Stomach (tissue), 9 donors: ENCODE results near the gene FOXA1. TPM values are rescaled to one million over a fixed set of nuclear protein-coding genes. Genes with fewer than 3 reads are reported as not detected.

ENCODE experiments used
- DNase-seq, 2 donors: peaks; one replicate each; pipeline versions ENCODE4 v3.0.0 to v3.0.0-alpha.2; 2013 to 2019
- H3K27ac ChIP-seq, 5 donors: fragments of 200-600 bp in 4 of 5; sonication (generic) in 4 of 5; one replicate each; pipeline ENCODE4 v1.5.1; 2013 to 2019; ENCODE audit warnings: mild to moderate bottlenecking in 1 of 5, moderate library complexity in 1 of 5
- H3K27me3 ChIP-seq, 3 donors: fragments of 200-600 bp; sonication (generic); one replicate each; pipeline ENCODE4 v1.5.1; 2017 to 2019; ENCODE audit warnings: mixed run types in 1 of 3
- H3K36me3 ChIP-seq, 4 donors: fragments of 200-600 bp; sonication (generic); 1 replicate in 3 of 4; 2 replicates in 1 of 4; pipeline ENCODE4 v1.5.1; 2016 to 2019
- H3K4me1 ChIP-seq, 4 donors: fragments of 200-600 bp; sonication (generic); one replicate each; pipeline ENCODE4 v1.5.1; 2016 to 2019
- H3K4me3 ChIP-seq, 4 donors: fragments of 200-600 bp; sonication (generic) in 3 of 4; one replicate each; pipeline ENCODE4 v1.5.1; 2016 to 2019; ENCODE audit warnings: mild to moderate bottlenecking in 1 of 4
- H3K9me3 ChIP-seq, 4 donors: fragments of 200-600 bp; sonication (generic); one replicate each; pipeline ENCODE4 v1.5.1; 2016 to 2019
- EP300 ChIP-seq: sonication (generic); formaldehyde crosslinking; IDR thresholded peaks from one replicate; pipeline ENCODE4 v1.6.1; 2017; ENCODE audit warnings: antibody characterized with exemption
- POLR2A ChIP-seq, 4 donors: fragments of 450-650 bp; IDR thresholded peaks; one replicate each; pipeline ENCODE4 v1.6.1; 2016; ENCODE audit warnings: antibody characterized with exemption in 4 of 4, control low read depth in 2 of 4, mild to moderate bottlenecking in 1 of 4, moderate library complexity in 1 of 4
- POLR2AphosphoS5 ChIP-seq, 3 donors: sonication (generic); formaldehyde crosslinking; IDR thresholded peaks; one replicate each; pipeline ENCODE4 v1.6.1; 2016; ENCODE audit warnings: antibody characterized with exemption in 3 of 3
- WGBS, 5 donors: extraction: QIAGEN DNeasy Blood & Tissue Kit in 3 of 5; methylation state at CpG; one replicate each; pipeline versions ENCODE4 v1.1.5 to v1.1.7; 2013 to 2018; 5-methylcytosine and 5-hydroxymethylcytosine counted together
- intact Hi-C: fragments of 100-400 bp; cut with DNase I; formaldehyde crosslinking; loops from one replicate; pipeline ENCODE4 v1.15.1; 2023; ENCODE audit warnings: low total_unique reads
- polyA plus RNA-seq, 3 donors: library from polyadenylated mRNA; stranded (reverse); fragments of 200-250 nt; gene quantifications; one replicate each; pipeline ENCODE4 v1.2.3, GENCODE V29; 2013
- total RNA-seq, 5 donors: library from RNA; depleted of rRNA; stranded (reverse); fragments of >200 nt; gene quantifications; one replicate each; pipeline versions ENCODE4 v1.1.0 to v1.2.3, GENCODE V29; 2014 to 2016
- TF ChIP-seq, protein P1 (sequence below), 7 experiments: fragments of 450-650 bp in 4 of 7; fragments of 200-600 bp in 3 of 7; sonication (generic) in 3 of 7; IDR thresholded peaks; one replicate each; pipeline ENCODE4 v1.5.1; 2016 to 2019; ENCODE audit warnings: antibody characterized with exemption in 7 of 7, control low read depth in 2 of 7, mild to moderate bottlenecking in 1 of 7
- donor health status: healthy with polysubstance abuse.
- donor health status: Bipolar disorder and iron deficiency.
- donor health status: healthy.

The FOXA1 gene
- total and polyA plus RNA-seq, 8 donors, result 0.58 to 147 (median 26.9) TPM

DNA sequence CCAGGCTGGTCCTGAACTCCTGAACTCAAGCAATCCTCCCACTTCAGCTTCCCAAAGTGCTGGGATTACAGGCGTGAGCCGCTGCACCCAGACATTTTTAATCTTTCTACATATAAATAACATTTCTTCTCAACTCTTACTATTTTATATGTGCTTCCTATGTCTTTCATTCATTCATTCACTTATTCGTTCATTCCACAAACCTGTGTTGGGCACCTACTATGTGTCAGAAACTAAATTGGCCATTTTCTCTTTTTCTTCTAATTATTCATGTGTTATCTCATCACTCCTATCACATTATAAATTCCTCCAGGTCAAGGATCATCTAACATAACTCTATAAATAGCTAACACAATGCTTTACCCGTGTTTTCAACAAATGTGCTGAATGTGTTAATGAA, 23.7 kb downstream of the FOXA1 start:
- intact Hi-C loops, result no loop called here
- TF ChIP-seq EP300 (no peak), POLR2A (IDR thresholded peaks at IDR 0.05) (no peak)
- Histone ChIP-seq H3K27ac (no peak overlapping the region), H3K27me3 (peaks cover 0 to 3% (median 0%) of the 10 kb centered on the region in 3 donors), H3K4me1 (peaks cover 0 to 5% (median 0%) of the 10 kb centered on the region in 4 donors), H3K36me3 (no peaks in the 10 kb centered on the region), H3K4me3 (no peak overlapping the region), H3K9me3 (no peaks in the 10 kb centered on the region)
- WGBS, 5 donors, result 81 to 89% (median 83%) methylated on average over 4 of the region's 4 CpGs
- no peak for DNase-seq

DNA sequence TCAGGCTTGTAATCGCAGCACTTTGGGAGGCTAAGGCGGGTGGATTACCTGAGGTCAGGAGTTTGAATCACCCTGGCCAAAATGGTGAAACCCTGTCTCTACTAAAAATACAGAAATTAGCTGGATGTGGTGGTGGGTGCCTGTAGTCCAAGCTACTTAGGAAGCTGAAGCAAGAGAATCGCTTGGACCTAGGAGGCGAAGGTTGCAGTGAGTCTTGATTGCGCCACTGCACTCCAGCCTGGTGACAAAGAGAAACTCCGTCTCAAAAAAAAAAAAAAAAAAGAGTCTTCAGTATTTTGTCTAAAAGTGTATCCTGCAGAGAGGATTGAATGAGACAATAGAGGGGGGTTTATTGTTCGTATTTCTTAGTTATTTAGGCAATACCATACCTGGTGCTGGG, 25.3 kb downstream of the FOXA1 start:
- no peaks in the 10 kb centered on the region for H3K36me3 ChIP-seq
- H3K27me3 ChIP-seq, result no peaks in the 10 kb centered on the region
- peaks cover 0 to 5% (median 0%) of the 10 kb centered on the region in 4 donors for H3K4me1 ChIP-seq
- no peaks in the 10 kb centered on the region for H3K9me3 ChIP-seq
- H3K27ac ChIP-seq, result no peak overlapping the region
- intact Hi-C loops, result no loop called here
- no peak overlapping the region for H3K4me3 ChIP-seq
- WGBS, 5 donors, result 78 to 96% (median 93%) methylated on average over 7 of the region's 7 CpGs
- TF ChIP-seq POLR2AphosphoS5 (IDR thresholded peaks at IDR 0.05) (no peak), POLR2A (IDR thresholded peaks at IDR 0.05) (no peak), EP300 (no peak)
- TF ChIP-seq, protein P1, sequence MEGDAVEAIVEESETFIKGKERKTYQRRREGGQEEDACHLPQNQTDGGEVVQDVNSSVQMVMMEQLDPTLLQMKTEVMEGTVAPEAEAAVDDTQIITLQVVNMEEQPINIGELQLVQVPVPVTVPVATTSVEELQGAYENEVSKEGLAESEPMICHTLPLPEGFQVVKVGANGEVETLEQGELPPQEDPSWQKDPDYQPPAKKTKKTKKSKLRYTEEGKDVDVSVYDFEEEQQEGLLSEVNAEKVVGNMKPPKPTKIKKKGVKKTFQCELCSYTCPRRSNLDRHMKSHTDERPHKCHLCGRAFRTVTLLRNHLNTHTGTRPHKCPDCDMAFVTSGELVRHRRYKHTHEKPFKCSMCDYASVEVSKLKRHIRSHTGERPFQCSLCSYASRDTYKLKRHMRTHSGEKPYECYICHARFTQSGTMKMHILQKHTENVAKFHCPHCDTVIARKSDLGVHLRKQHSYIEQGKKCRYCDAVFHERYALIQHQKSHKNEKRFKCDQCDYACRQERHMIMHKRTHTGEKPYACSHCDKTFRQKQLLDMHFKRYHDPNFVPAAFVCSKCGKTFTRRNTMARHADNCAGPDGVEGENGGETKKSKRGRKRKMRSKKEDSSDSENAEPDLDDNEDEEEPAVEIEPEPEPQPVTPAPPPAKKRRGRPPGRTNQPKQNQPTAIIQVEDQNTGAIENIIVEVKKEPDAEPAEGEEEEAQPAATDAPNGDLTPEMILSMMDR (IDR thresholded peaks at IDR 0.05), result no peak
- no peak for DNase-seq

DNA sequence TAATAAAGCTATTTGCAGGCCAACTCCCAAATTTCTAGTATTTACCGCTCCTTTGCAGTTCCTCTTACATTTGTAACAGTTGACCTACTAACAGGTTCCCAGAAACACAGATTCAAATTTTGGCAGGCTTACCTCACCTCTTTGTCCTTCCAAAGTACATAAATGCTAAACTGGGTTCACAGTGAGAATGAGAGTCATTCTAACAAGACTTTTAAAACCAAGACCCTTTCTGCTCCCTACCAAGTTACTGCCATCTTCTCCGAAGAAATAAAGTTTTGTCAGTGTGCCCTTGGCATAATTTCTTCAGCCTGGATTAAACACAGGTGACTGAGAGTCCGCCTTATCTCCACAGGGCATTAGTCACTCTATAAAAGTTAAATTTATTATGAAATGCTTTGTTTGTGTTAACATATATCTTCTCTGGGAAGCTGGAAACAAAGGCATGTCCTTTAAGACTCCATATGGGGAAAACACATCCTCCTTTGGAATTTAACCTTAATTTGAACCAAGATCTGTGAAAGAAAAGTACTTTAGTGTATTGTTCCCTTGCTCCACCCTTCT, 28.2 kb downstream of the FOXA1 start:
- Histone ChIP-seq H3K27ac (peak overlapping the region; percentile 45 to 74 (median 69)), H3K36me3 (no peaks in the 10 kb centered on the region), H3K4me1 (peaks cover 0 to 5% (median 0%) of the 10 kb centered on the region in 4 donors), H3K27me3 (no peaks in the 10 kb centered on the region), H3K9me3 (no peaks in the 10 kb centered on the region), H3K4me3 (peak overlapping the region in 2 of 4 donors; percentile 13 to 20)
- peak in 1 of 2 donors; percentile 57 for DNase-seq
- 16 to 27% (median 25%) methylated on average over 3 of the region's 3 CpGs for WGBS, 5 donors
- peak in 1 of 3 donors; percentile 70 for TF ChIP-seq POLR2AphosphoS5 (IDR thresholded peaks at IDR 0.05)
- no peak for TF ChIP-seq POLR2A (IDR thresholded peaks at IDR 0.05)
- no peak for TF ChIP-seq EP300
- TF ChIP-seq, protein P1 (IDR thresholded peaks at IDR 0.05), result no peak
- intact Hi-C loops, result no loop called here

DNA sequence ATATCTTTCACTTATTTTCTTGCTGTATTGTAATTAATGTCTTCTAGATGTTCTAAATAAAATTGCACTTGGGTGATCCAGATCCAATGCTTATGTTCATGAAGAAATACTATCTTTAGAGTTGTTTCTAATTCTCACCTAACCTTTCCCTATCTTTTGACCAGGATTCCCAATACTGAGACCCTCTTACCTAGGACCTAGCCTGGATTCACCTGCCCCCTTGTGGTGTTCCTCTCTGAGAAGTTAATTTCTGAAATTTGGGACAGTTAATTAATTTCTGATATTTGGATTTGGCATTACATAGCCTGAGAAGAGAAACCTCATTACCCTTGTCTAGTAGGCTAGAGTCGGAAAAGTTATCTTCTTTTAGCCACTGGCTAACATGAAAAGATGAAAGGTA, 29.5 kb downstream of the FOXA1 start:
- TF ChIP-seq, protein P1 (IDR thresholded peaks at IDR 0.05), result no peak
- no peak for TF ChIP-seq EP300
- TF ChIP-seq POLR2AphosphoS5 (IDR thresholded peaks at IDR 0.05), result no peak
- TF ChIP-seq POLR2A (IDR thresholded peaks at IDR 0.05), result no peak
- Histone ChIP-seq H3K27me3 (no peaks in the 10 kb centered on the region), H3K27ac (peak overlapping the region in 3 of 5 donors; percentile 11 to 74 (median 67)), H3K4me1 (peaks cover 0 to 5% (median 0%) of the 10 kb centered on the region in 4 donors), H3K9me3 (no peaks in the 10 kb centered on the region), H3K4me3 (no peak overlapping the region), H3K36me3 (no peaks in the 10 kb centered on the region)
- 38 to 59% (median 40%) methylated on average over 1 of the region's 1 CpG for WGBS, 5 donors
- intact Hi-C loops, result no loop called here
- DNase-seq, result no peak

DNA sequence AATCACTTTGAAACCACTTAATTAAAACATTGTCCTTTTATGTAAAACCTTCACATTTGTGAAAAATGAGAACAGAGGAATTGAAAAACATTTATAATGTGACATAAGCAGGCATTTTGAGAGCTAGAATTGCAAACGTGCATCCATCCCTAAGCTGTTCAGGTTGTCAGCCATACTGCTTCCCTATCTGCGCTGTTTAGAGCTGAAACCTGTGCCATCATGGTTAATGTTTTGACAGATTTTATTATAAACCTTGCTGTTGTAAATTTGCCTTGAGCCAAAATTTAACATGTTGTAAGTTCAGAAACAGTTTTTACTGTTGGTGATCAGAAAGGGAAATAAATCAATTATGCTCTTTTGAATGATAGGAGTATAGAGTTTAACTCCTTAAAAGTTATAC, 31.9 kb downstream of the FOXA1 start:
- H3K4me3 ChIP-seq, result no peak overlapping the region
- intact Hi-C loops, result no loop called here
- DNase-seq, result no peak
- WGBS, 5 donors, result 76 to 91% (median 85%) methylated on average over 2 of the region's 2 CpGs
- no peaks in the 10 kb centered on the region for H3K36me3 ChIP-seq
- H3K27me3 ChIP-seq, result no peaks in the 10 kb centered on the region
- TF ChIP-seq, protein P1 (IDR thresholded peaks at IDR 0.05), result no peak
- TF ChIP-seq EP300 (no peak), POLR2A (IDR thresholded peaks at IDR 0.05) (no peak), POLR2AphosphoS5 (IDR thresholded peaks at IDR 0.05) (no peak)
- no peaks in the 10 kb centered on the region for H3K4me1 ChIP-seq
- H3K9me3 ChIP-seq, result no peaks in the 10 kb centered on the region
- H3K27ac ChIP-seq, result no peak overlapping the region
